ENCODE results near the gene NOSIP.

DNA sequence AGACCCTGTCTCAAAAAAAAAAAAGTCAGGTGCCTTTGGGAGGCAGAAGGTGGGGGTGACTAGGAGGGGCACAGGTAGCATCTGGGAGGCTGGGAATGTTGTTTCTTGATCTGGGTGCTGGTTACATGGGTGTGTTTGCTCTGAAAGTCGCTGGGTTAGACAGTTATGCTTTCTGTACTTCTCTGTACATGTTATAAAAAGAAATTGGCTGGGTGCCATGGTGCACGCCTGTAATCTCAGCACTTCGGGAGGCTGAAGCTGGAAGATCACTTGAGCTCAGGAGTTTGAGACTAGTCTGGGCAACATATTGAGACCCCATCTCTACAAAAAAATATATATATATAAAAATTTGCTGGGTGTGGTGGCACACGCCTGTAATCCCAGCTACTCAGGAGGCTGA is 15.1 kb downstream of the NOSIP start:
- TF ChIP-seq, protein P1, sequence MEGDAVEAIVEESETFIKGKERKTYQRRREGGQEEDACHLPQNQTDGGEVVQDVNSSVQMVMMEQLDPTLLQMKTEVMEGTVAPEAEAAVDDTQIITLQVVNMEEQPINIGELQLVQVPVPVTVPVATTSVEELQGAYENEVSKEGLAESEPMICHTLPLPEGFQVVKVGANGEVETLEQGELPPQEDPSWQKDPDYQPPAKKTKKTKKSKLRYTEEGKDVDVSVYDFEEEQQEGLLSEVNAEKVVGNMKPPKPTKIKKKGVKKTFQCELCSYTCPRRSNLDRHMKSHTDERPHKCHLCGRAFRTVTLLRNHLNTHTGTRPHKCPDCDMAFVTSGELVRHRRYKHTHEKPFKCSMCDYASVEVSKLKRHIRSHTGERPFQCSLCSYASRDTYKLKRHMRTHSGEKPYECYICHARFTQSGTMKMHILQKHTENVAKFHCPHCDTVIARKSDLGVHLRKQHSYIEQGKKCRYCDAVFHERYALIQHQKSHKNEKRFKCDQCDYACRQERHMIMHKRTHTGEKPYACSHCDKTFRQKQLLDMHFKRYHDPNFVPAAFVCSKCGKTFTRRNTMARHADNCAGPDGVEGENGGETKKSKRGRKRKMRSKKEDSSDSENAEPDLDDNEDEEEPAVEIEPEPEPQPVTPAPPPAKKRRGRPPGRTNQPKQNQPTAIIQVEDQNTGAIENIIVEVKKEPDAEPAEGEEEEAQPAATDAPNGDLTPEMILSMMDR (IDR thresholded peaks at IDR 0.05; ENCODE audit: low read length) = no peak
- no peak for TF ChIP-seq EZH2 (IDR thresholded peaks at IDR 0.05; ENCODE audit: borderline replicate concordance, low read length)

All from OCI-LY1 (cell line).